HG03175 (cell line): ENCODE results near the gene ONECUT3.

ENCODE experiments used
- ATAC-seq: cut with Tn5 transposase; IDR thresholded peaks from one replicate; pipeline ENCODE4 v1.9.1; 2021; ENCODE audit warnings: mild to moderate bottlenecking, moderate library complexity; ENCODE audit not compliant: unreplicated experiment

ONECUT3 gene

DNA sequence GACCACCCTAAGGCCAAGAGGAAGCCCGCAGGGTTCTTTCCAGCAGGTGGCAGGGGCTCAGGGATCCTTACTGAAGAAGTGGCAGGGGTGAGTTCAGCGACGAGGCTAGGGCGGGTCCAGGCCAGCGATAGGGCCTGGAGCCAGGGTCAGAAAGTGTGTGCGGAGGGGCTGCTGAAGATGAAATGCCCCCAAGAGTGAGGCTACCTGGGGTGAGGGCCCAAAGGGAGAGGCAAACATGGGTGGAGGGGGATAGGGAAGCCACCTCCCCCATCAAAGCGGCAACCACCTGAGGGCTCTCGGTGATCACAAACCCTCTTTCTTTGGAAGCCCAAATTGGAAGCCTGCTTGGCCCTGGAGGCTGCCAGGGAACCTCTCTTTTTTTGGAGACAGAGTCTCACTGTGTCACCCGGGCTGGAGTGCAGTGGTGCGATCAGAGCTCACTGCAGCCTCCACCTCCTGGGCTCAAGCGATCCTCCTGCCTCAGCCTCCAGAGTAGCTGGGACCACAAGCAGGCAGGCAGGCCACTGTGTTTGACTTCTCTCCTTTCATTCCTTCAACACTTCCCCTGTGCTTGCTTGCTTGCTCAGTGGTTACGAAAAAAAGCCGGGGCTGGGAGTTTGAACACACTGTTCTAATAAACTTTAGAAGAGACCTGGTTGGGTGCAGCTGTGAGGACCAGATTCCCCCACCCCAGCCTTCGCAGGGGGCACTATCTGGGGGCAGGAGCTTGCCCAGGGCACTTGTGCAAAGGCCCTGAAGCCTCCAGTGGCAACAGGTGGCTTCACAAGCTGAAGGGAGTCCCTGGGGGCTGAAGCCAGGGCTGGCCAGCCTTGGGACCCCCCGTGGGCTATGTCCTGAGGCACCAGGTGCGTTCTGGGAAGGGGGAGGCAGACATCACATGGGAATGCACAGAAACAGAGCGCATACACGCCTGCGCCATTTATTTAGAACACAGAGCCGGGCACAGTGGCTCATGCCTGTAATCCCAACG, 60.2 kb downstream of the ONECUT3 start:
- no peak for ATAC-seq

DNA sequence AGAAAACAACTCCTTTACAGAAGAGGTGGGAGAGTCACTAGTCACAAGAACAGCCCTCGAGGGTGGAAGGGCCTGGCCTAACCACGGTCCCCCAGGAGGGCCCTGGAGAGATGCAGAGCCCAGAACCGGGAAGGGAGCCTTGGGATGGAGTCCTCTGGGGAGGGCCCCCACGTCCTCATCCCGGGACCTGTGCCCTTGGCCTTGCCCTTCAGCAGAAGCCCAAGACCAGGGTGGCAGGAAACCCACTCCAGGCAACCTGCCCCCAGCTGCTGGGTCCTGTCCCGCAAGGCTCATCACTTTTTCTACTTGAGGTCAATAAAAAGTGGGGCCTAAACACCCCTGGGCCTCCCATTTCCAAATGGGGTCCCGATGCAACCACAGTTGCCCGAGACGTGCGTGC, 61.1 kb downstream of the ONECUT3 start:
- no peak for ATAC-seq

DNA sequence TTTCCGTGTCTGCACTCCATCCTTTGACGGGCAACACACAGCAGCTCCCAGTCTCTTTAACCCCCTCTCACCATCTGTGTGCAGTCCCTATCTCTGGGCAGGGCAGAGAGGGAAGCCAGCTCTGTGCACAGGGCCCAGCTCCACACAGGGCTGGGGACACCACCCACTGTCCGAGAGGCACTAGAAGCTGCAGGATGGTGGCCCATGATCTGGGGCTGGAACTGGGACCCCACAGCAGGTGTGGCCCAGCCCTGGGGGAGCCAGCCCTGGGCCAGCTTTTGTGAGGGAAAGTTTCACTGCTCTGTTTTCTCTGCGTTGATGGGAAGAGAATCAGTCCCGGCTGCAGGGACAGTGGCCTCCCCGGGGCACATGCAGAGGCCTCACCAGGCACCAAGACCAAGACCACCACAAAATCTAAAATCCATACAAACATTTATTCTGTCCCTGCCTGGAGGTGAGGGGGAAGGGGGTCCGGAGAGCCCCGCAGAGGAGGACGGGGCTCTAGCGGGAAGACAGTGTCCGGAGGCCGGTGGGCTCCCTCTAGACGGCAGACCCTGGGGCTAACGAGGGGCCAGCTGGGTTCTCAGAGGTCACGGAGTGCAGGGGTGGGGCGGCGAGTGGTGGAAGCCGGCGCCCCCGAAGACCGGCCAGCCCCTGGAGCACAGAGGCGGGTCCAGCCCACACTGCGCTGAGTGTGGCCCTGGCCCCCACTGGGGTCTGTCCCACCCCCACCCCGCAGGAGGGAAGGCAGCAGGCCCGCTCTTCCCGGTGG, 61.7 kb downstream of the ONECUT3 start:
- no peak for ATAC-seq

DNA sequence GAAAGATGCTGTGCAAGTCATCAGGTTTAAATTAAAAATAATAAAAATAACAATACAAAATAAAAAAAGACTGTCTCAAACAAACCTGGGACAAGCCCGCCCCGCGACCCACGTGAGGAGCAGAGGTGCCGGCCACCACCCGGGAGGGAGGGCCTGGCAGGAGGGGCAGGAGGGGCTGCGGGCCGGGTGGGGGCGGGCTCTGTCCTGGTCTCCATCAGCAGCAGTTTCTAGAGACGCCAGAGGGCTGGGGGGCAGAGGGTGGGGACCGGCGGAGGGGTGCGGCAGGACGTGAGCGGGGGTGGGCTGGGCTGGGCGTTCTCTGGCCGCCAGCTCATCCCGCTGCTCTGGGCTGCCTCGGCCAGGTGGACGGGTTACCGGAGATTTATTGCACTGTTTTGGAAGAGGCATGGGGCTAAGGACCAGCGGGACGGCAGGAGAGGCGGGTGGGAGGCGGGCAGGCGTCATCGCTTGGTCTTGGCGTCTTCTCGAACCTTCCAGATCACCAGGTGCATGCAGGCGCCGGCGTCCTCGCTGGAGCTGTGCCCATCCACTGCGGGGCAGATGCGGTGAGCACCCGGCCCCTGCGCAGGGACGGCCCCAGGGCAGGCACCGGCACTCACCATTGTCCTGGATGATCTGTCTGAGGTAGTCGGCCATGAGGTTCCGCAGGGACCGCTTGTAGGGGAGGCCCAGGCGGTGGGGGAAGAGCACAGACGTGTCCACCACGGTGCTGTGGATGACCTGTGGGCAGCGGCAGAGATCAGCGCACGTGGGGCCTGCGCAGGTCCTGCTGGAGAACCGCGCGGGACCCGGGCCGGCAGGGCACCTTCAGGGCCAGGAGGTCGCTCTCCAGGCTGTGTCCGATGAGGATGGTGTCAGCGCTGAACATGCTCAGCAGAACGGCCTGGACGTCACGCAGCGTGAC, 62.6 kb downstream of the ONECUT3 start:
- ATAC-seq: no peak

DNA sequence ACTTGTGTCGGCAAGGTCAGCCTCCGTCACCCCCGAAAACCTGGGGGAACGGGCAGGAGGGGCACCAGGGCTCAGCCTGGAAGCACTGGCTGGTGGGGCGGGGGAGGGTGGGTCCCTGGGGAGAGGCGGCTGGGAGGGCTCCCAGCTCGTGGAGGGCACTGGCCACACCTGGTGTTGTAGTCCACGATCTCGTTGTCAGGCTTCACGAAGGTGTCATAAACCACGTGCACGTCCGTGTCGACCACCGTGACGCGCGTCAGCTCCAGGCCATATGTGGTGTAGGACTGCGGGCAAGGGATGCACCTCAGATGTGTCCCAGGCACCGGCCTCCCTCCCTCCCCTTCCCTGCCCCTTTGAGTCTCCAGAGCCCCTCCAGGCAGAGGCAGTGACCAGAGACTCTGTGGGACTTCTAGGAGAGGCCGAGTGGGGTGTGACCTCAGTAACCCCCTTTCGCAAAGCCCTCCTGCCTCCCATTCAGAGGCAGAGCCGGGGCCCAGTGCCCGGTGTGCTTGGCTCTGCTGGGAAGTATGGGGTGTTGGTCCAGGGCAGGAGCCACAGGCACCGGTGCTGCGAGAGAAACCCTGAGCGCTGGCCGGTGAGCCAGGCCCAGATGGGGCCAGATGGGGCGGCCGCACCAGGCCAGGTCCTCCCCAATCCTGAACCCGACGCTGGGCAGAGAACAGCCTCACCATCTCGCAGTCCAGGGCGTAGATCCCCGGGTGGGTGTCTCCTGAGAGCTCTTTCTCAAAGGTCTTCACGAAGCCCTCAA, 63.4 kb downstream of the ONECUT3 start:
- no peak for ATAC-seq

DNA sequence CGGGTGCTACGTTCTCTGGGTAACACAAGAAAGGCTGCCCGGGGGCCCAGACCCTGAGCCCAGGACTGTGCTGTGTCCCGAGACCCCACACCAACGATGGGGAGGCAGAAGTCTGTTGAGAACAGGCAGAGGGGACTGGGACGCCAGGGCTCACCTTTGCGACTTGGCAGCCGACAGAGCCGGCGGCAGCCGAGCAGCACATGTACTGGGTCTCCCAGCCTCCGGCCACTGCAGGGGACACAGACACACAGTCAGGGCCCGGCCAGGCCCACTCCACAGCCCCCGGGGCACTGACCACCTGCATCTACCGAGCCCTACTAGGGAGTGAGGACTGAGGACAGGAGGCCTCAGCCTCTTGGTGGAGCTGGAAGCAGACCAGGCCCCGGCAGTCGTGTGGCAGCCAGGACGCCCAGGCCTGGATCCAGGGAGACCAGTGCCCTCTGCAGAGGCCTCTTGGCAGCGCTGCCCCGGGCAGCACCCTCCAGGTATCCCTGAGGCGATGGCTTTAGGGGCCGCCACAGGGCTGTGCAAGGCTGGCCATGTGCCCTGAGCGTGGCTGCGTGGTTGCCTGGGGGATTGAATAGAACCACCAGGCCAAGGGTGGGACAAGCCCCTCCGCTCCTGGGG, 64.4 kb downstream of the ONECUT3 start:
- ATAC-seq: no peak

DNA sequence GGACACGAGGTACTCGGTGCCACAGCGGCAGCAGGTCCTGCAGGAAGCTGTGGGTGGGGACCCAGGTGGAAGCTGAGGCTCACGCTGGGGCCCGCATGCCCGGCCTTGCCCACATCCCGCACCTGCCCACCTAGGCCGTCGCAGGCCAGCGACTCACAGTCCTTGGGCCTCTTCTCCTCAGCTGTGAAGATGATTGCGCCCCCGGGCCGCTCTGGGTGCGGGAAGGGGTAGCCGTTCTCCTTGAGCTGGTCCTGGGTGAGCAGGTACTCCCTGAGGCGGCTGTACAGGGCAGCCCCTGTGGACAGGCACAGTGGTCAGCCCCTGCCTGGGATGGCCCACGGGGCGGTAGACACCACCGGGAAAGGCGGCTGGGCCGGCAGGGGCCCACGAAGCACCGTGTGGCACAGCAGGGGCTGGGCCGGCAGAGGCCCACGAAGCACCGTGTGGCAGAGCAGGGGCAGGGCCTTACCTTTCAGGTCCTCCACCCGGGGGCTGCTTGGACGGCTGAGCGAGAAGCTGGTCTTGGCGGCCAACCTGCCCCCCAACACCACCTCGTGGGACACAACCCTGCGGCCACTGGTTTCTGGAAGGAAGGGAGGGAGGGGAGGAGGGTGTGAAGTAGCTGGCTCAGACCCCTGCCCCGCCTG, 65.4 kb downstream of the ONECUT3 start:
- ATAC-seq: no peak

DNA sequence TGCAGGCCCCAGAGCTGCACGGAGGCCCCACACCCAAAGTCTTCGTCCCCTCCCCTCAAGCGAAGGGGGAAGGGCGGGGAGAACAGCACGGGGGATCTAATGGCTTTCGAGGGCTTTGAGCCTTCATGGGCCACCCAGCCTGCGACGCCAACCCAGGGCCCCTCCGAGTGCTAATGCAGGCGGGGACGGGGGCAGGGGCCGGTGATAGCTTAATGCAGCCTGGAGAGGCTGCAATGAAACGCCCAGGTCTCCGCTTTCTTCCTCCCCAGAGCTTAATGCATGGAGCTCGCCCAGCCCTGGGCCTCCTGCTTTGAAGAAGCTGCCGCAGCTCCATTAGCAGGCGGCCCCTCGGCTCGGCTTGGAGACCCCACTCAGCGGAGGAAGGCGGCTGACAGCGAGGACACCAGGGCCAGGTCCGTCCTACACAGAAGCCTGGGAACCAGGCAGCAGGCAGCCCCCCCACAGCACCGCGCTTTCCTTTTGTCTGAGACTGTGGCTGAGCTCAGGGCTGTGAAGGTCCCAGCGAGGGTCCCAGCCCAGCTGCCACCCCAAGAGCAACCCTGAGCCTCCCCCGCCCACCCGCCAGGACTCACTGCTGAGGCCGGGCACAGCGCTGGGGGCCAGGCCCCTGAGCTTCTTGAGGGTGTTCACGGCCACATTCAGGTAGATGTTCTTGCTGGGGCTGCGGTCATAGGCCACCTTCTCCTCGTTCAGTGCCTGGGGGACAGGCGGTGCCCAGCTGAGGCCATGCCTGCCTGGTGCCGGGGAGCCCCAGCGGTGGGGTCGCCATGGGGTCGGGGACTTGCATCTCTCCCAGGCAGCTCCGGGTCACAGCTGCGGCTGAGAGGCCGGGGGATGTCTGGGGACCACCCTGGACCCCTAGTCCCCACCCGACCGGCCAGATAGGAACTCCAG, 66.3 kb downstream of the ONECUT3 start:
- no peak for ATAC-seq

DNA sequence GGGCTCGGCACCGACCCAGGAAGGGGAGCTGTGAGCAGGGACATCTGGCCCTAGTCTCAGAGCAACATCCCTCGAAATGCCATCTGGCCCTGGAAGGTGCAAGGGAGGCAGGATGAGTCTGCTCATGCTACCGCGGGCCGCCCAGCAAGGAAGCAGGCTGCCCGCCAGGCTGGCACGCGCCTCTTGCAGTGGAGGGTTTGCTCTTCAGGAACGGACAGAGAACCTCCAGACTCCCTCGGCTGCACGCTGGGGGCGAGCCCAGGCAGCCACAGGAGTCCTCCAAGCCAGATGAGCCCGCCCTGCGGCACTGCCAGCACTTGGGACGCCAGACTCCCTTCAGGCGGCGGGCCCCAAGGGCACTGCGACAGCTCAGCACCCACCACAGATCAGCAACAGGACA, 68.9 kb downstream of the ONECUT3 start:
- ATAC-seq: no peak

DNA sequence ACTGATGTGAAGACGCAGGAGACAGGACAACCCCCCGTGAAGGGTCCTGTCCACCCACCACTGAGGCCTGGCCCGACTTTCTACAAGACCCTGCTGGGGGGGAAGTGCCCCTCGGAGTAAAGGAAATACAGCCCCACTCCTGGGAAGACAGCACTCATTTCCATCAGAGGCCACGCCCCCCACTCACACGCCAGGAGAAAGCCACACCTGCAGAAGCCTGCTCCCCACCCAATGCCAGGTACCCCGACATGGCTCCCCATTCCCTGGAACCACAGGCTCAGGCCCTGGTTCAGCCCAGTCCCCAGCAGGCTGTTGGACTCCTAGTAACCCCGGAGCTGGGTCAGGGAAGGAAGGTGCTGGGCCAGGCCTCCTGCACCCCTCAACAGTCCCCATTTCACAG, 69.7 kb downstream of the ONECUT3 start:
- ATAC-seq: no peak

DNA sequence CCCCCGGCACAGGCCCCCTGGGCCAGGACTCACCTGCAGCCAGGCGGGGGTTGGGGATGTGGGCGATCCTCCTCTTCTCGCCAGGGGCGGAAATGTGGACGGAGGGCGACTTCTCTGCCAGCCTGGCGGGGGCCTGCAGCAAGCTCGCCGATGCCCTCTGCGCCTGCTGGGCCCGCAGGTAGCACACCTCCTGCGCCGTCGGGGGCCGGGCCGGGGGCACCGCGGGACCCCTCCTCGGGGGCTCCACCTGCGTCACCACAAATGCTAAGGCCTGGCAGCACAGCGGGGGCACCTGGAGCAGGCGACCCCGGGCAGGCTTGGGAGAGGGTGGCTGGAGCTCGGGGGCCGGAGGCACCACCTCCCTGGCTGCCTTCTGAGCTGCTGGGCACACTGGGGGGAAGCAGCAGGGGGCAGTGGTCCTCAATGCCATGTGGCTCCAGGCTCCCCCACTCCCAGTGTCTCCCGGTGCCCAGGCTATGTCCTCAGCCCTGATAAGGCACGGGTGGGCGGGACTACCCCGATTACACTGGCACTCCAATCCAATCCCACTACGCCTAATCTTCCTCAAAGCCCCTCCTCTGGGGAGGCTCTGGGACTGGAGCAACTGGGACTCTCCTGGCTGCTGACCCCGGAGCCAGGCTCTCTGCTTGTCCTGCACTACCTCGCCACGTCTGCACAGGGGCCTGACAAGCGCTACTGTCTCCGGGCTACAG, 70.4 kb downstream of the ONECUT3 start:
- no peak for ATAC-seq

DNA sequence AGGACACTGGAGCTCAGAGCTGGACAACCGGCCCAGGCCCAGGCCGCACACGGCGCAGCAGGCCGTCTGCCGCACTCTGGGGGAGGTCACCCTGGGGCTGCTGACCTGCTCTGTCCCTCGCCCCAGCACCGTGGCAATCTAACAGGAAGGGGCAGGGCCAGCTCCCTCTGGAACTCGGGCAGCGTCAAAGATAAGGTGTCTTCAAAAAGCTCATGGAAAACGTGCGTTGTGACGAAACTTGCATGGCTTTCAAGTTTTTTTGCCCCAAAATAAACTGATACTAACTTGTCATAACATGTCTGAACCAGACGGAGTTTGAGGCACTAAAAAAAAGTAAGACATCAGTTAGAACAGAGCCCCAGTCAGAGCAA, 70.9 kb downstream of the ONECUT3 start:
- no peak for ATAC-seq

DNA sequence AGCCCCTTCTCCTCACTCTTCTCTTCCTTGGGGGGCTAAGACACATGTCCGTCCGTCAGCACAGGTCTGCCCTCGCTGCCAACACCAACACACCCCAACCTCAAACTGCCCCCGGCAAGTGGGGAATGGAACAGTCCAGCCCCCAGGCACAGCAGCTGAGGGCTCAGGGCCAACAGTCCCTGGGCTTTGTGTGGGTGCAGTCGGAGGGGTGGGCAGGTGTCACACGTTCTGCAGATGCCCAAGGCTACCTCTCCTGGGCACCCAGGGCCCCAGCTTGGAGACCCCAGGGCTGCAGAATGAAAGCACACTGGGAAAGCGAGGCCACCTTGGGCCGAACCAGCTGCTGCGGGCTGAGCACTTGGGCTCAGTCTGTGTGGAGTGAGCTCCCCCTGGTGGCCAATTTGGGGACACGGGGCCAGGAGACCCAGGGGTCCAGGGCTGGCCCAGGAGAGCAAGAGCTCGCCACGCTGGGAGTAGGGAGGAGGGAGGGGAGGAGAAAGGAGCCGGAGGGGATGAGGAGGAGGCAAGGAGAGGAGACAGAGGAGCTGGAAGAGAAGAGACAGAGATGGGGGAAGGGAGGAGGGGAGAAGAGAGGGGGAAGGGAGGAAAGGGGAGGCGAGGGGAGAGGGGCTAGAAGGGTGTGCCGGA, 72.7 kb downstream of the ONECUT3 start:
- ATAC-seq: no peak

DNA sequence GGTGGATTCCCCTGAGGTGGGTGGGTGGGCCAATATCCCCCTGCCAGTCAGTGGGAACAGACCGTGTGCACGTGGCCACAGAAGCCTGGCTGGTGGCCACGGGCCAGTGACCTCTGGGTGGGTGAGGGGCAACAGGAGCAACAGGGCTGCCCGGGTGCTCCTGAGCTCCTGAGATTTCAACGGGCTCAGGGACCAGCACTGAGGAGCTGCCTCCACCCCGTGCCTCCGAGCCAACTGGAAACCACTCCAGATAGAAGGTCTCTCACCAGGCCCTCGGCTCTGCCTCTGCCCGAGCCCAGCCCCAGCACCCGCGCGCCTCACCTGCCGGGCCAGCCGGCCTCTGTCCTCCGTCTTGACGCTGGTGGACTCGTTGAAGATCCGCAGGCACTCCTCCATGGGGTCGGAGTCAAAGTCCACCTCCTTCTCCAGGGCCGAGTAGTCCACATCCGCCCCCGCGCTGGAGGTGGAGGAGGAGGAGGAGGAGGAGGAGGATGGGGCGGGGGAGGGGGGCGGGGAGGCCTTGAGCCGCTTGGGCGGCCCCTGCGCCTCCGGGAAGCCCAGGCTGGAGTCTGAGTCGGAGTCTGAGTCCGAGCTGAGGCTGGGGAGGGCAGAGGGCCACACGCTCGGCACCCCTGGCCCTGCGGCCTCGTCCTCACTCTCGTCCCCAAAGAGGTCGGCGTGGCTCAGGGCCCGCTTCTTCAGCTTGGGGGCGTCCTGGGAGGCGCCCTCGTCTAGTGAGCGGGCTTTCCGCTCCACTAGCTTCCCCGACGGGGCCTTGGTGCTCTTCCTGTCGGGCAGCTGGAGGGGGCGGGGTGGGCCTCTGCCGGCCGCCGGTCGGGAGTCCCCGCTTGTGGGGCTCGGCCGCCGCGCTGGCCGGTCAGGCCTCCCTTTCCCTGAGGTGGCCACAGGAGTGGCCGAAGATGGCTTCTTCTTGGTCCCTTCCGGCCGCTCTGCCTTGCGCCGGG, 73.5 kb downstream of the ONECUT3 start:
- ATAC-seq: no peak

DNA sequence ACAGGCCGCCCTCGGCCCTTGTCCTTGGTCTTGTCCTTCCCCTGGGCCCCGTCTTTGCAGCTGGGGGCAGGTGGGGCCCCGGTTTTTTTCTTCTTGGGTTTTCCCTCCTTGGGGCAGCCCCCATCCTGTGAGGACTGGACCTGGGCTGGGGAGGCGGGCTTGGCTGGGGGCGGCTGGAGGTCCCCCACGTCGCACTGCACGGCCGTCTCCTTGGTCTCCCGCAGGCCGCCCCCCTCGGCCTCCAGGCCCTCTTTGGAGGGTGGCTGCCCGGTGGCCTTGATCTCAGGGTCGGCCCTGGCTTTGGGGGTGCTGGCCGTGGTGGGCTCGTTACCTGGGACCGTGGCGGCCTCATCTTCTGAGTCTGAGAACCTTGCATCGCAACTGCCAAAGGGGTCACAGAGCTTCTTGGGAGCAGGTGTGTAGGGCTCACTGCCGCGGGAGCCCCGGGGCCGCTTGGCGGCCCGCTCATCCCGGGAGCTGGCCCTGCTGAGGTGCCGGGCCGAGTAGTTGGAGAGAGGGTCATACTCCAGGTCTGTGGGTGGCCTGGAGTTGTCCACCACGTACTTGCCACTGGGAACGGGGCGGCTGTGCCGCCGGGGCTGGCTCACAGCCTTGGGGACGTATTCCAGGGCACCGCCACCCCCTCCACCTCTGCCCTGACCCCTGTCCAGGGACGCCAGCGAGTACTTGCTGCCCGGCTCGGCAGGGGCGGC, 74.4 kb downstream of the ONECUT3 start:
- no peak for ATAC-seq
